Cardiac fibroblast (primary cell): ENCODE results near the gene DDX19B.
"Not testable (repeated sequence)": the region's sequence is repeated elsewhere in the genome, so short reads cannot be mapped to it uniquely, and the experiment has no call there.

Experiments
- DNase-seq, 2 donors: peaks; one replicate each; pipeline versions ENCODE4 v3.0.0 to v3.0.0-alpha.2; 2010; ENCODE audit warnings: low read depth in 2 of 2
- H3K4me3 ChIP-seq, 2 donors: replicated peaks in 1 of 2; 1 replicate in 1 of 2; 2 replicates in 1 of 2; pipeline ENCODE4 v1.5.1; 2011; ENCODE audit warnings: low read depth in 2 of 2, low read length in 2 of 2, mild to moderate bottlenecking in 2 of 2, moderate library complexity in 1 of 2
- CTCF ChIP-seq: IDR thresholded peaks from one replicate; pipeline ENCODE4 v1.5.1; 2011; ENCODE audit warnings: low read depth, mild to moderate bottlenecking, low read length, inconsistent platforms

DDX19B gene

GRCh38 chr16:70304892-70305448 lies 6.0 kb downstream of the DDX19B start:
- H3K4me3 ChIP-seq, result no peak overlapping the region
- DNase-seq, result no peak
- TF ChIP-seq CTCF, result no peak

- TF ChIP-seq CTCF, result no peak
- H3K4me3 ChIP-seq, result no peak overlapping the region
- DNase-seq, result no peak
Observed at GRCh38 chr16:70306880-70307279, 7.9 kb downstream of the DDX19B start.

- not testable (repeated sequence) for DNase-seq, H3K4me3 ChIP-seq
Observed at GRCh38 chr16:70307726-70308125, 8.7 kb downstream of the DDX19B start.

GRCh38 chr16:70320121-70320520 lies 21.1 kb downstream of the DDX19B start:
- no peak for TF ChIP-seq CTCF
- no peak for DNase-seq
- no peak overlapping the region for H3K4me3 ChIP-seq

- no peak for TF ChIP-seq CTCF
- no peak overlapping the region for H3K4me3 ChIP-seq
- no peak for DNase-seq
Observed at GRCh38 chr16:70324998-70325747, 26.2 kb downstream of the DDX19B start.

- no peak overlapping the region for H3K4me3 ChIP-seq
- no peak for TF ChIP-seq CTCF
- no peak for DNase-seq
Observed at GRCh38 chr16:70331091-70331490, 32.1 kb downstream of the DDX19B start.

- TF ChIP-seq CTCF, result peak; percentile 64
- H3K4me3 ChIP-seq, result no peak overlapping the region
- peak; percentile 12 to 35 for DNase-seq
Observed at GRCh38 chr16:70331588-70332358, 32.8 kb downstream of the DDX19B start.

GRCh38 chr16:70332728-70333127 lies 33.7 kb downstream of the DDX19B start:
- DNase-seq, result peak in 1 of 2 donors; percentile 50

More at GRCh38 chr16:70332728-70333127, 33.7 kb downstream of the DDX19B start:
- H3K4me3 ChIP-seq, result not testable (repeated sequence)
